ENCODE results near the gene SLC4A1AP. TPM values are rescaled to one million over a fixed set of nuclear protein-coding genes. Genes with fewer than 3 reads are reported as not detected.

Gene SLC4A1AP
- total and polyA plus RNA-seq, 2 of the 13 experiments (the other 11 are each of a cell fraction or from before 2014, with no cell fraction given): 15.3 to 44.6 TPM

- WGBS (ENCODE audit: low lambda C conversion rate): 95% methylated on average over 1 of the region's 1 CpG
- ATAC-seq (no peak), DNase-seq (ENCODE audit: low spot score) (no peak), FAIRE-seq (no peak)
- Histone ChIP-seq H3K4me3 (replicated peaks in 1 of 3; ENCODE audit: insufficient read depth in 1 of 3, low read depth in 2 of 3, low read length in 3 of 3) (no peak overlapping the region), H3K4me2 (ENCODE audit: low read depth, low read length) (no peak overlapping the region), H3K36me3 (replicated peaks in 1 of 2; ENCODE audit: control insufficient read depth in 1 of 2, insufficient read depth in 2 of 2, low read length in 2 of 2) (peaks cover 17 to 46% of the 10 kb centered on the region in 2 experiments), H4K20me1 (ENCODE audit: insufficient read depth, low read length) (no peaks in the 10 kb centered on the region), H3K9ac (ENCODE audit: insufficient read depth, low read depth, low read length) (no peak overlapping the region), H2AFZ (ENCODE audit: low read length) (no peak overlapping the region), H3K4me1 (ENCODE audit: insufficient read depth, low read length) (peaks cover 28% of the 10 kb centered on the region), H3K79me2 (ENCODE audit: insufficient read depth, low read length) (peaks cover 46% of the 10 kb centered on the region), H3K27ac (ENCODE audit: extremely low read length, insufficient read depth, low read length) (no peak overlapping the region), H3K27me3 (ENCODE audit: control insufficient read depth in 1 of 2, insufficient read depth in 2 of 2, low read length in 2 of 2) (no peaks in the 10 kb centered on the region; a peak in 1 of 5 replicates), H3K9me3 (ENCODE audit: low read length) (no peaks in the 10 kb centered on the region)
- ChIA-PET CTCF (ENCODE audit: low intra/inter-chr PET ratio, low total read pairs) (no interaction called here), POLR2A (no interaction called here)
- no peak for TF ChIP-seq ATRX (CRISPR knock-in tag; IDR thresholded peaks at IDR 0.05; ENCODE audit: borderline replicate concordance)
- TF ChIP-seq TBX2 (CRISPR knock-in tag; IDR thresholded peaks at IDR 0.05; ENCODE audit: borderline replicate concordance): no peak
- TF ChIP-seq MAFF (IDR thresholded peaks at IDR 0.05; ENCODE audit: low read depth, low read length): peak; percentile 97
- TF ChIP-seq ZNF615 (CRISPR knock-in tag; IDR thresholded peaks at IDR 0.05; ENCODE audit: borderline replicate concordance): no peak
- no peak for TF ChIP-seq NFRKB (IDR thresholded peaks at IDR 0.05)
- TF ChIP-seq MAFK (conservative IDR thresholded peaks at IDR 0.05 in 1 of 2, IDR thresholded peaks at IDR 0.05 in 1 of 2; ENCODE audit: low read length in 2 of 2): peak; percentile 96 to 98
- TF ChIP-seq ZNF816 (CRISPR knock-in tag; IDR thresholded peaks at IDR 0.05; ENCODE audit: borderline replicate concordance): no peak
- no peak for TF ChIP-seq ZNF382 (CRISPR knock-in tag; IDR thresholded peaks at IDR 0.05; ENCODE audit: borderline replicate concordance)
- no peak for TF ChIP-seq SMAD1 (CRISPR knock-in tag; IDR thresholded peaks at IDR 0.05; ENCODE audit: borderline replicate concordance, low read depth)
- TF ChIP-seq DRAP1 (CRISPR knock-in tag; IDR thresholded peaks at IDR 0.05): no peak
- no peak for TF ChIP-seq ZNF589 (CRISPR knock-in tag; conservative IDR thresholded peaks at IDR 0.05)
- TF ChIP-seq SIX4 (CRISPR knock-in tag; IDR thresholded peaks at IDR 0.05): no peak
- TF ChIP-seq MLLT10 (CRISPR knock-in tag; IDR thresholded peaks at IDR 0.05): no peak
- in situ Hi-C loops (cut with HindIII; ENCODE audit: extremely low pct_ligation_motif_present, low pct_unique_long_range_greater_than_20kb) (no loop called here), intact Hi-C loops (cut with micrococcal nuclease; ENCODE audit: unreplicated experiment) (loop anchor here (5.0 kb wide), 2 partner anchors 34 to 254 kb away; partner anchors contain the start of genes CCDC121, GPN1 and PPM1G)
- BruUV-seq (replicated peaks): no TSS peak
Observed at GRCh38 chr2:27661371-27661770, 2.3 kb upstream of the SLC4A1AP start.

Measured in HepG2 (cell line).